Ascending aorta (tissue), 2 donors: Measurements from ENCODE around the gene DNAJC18. TPM values are rescaled to one million over a fixed set of nuclear protein-coding genes. Genes with fewer than 3 reads are reported as not detected.
"Not testable (repeated sequence)": the region's sequence is repeated elsewhere in the genome, so short reads cannot be mapped to it uniquely, and the experiment has no call there.

Experiments
- DNase-seq, 2 donors: peaks; one replicate each; pipeline ENCODE4 v3.0.0-alpha.2; 2019; ENCODE audit warnings: low spot score in 2 of 2
- H3K27ac ChIP-seq, 2 donors: fragments of 200-600 bp; sonication (generic); one replicate each; pipeline ENCODE4 v1.5.1; 2016 to 2017; ENCODE audit warnings: mild to moderate bottlenecking in 1 of 2
- H3K27me3 ChIP-seq: fragments of 200-600 bp; sonication (generic); one replicate; pipeline ENCODE4 v1.5.1; 2017
- H3K36me3 ChIP-seq, 2 donors: fragments of 200-600 bp; sonication (generic); one replicate each; pipeline ENCODE4 v1.5.1; 2016
- H3K4me1 ChIP-seq, 2 donors: fragments of 200-600 bp; sonication (generic); one replicate each; pipeline ENCODE4 v1.5.1; 2016 to 2017; ENCODE audit warnings: mild to moderate bottlenecking in 1 of 2
- H3K4me3 ChIP-seq, 2 donors: fragments of 200-600 bp; sonication (generic); one replicate each; pipeline ENCODE4 v1.5.1; 2016 to 2017; ENCODE audit warnings: mild to moderate bottlenecking in 1 of 2
- H3K9me3 ChIP-seq, 2 donors: fragments of 200-600 bp; sonication (generic); one replicate each; pipeline ENCODE4 v1.5.1; 2016
- CTCF ChIP-seq, 3 experiments: fragments of 200-600 bp in 2 of 3; fragments of 450-650 bp in 1 of 3; sonication (generic) in 2 of 3; IDR thresholded peaks; one replicate each; pipeline ENCODE4 v1.5.1; 2016 to 2019; ENCODE audit warnings: antibody characterized with exemption in 3 of 3, mild to moderate bottlenecking in 1 of 3, moderate library complexity in 1 of 3
- intact Hi-C: fragments of 100-400 bp; cut with DNase I; formaldehyde crosslinking; loops from one replicate; pipeline ENCODE4 v1.15.1; 2023
- total RNA-seq: library from RNA; depleted of rRNA; stranded (reverse); fragments of >200 nt; gene quantifications from one replicate; pipeline ENCODE4 v1.1.0, GENCODE V29; 2016

The DNAJC18 gene
- total RNA-seq: 8.4 TPM

GRCh38 chr5:139439013-139439903 is at the start of gene DNAJC18:
Gene DNAJC18, minus strand, starts transcription at chr5:139439525. Its CDS starts 80 bp downstream, at chr5:139439445.
- H3K9me3 ChIP-seq: no peaks in the 10 kb centered on the region
- peaks cover 5 to 9% of the 10 kb centered on the region in 2 donors for H3K4me1 ChIP-seq
- peaks cover 0 to 6% of the 10 kb centered on the region in 2 donors for H3K36me3 ChIP-seq
- peak; percentile 83 to 98 for DNase-seq
- no peaks in the 10 kb centered on the region for H3K27me3 ChIP-seq
- H3K4me3 ChIP-seq: peak within 1 kb of the TSS; percentile 69 to 74
- peak within 1 kb of the TSS; percentile 90 to 94 for H3K27ac ChIP-seq
- intact Hi-C loops: loop anchor here (1.0 to 5.0 kb wide), 4 partner anchors 34 to 123 kb away; partner anchors contain the start of genes SPATA24, STING1 and UBE2D2
- TF ChIP-seq CTCF (IDR thresholded peaks at IDR 0.05): no peak

DNA sequence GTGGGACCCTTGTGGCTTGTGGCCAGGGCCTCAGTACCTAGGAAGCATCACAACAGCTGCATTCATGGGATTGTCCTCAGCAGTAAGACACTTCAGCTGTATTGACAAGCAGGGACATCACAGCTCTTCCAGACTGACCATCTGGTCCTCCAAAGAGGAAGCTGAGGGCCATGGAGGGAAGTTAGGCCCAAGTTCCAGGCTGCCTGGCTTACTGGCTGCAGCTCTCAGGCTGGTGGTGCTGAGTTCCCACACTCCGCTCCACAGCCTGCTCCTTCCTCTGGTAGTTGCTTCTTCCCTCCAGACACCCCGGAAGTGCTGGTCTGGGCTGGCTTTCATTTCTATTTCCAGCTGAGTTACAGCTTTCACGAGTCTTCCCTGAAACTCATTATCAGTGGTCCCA is 48.9 kb upstream of the DNAJC18 start:
- Histone ChIP-seq H3K4me3 (no peak overlapping the region), H3K36me3 (no peaks in the 10 kb centered on the region), H3K27ac (peak overlapping the region in 1 of 2 donors; percentile 34), H3K9me3 (no peaks in the 10 kb centered on the region), H3K4me1 (peaks cover 4 to 6% of the 10 kb centered on the region in 2 donors), H3K27me3 (no peaks in the 10 kb centered on the region)
- no peak for TF ChIP-seq CTCF (IDR thresholded peaks at IDR 0.05)
- intact Hi-C loops: no loop called here
- DNase-seq: no peak

DNA sequence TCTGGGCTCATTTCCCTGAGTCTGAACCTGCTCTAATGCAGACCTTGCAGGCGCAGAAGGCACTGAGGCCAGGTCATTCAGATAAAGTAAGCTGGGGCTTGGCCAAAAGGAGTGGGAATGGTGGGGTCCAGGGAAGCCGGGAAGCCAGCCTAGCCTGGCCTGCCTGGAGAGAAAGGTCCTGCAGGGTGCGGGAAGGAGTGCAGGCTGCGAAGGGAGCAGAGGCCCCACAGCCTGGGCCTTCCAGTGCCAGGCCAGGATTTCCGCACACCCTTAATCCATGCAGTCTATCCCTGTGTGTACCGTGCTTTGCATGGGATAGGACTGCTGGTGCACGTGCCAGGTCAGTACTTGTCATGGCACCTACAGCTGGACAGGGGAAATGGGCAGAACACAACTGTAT is 46.9 kb upstream of the DNAJC18 start:
- no peaks in the 10 kb centered on the region for H3K9me3 ChIP-seq
- H3K27me3 ChIP-seq: no peaks in the 10 kb centered on the region
- no peak for DNase-seq
- intact Hi-C loops: no loop called here
- no peak for TF ChIP-seq CTCF (IDR thresholded peaks at IDR 0.05)
- no peak overlapping the region for H3K27ac ChIP-seq
- H3K4me1 ChIP-seq: peaks cover 4 to 7% of the 10 kb centered on the region in 2 donors
- H3K4me3 ChIP-seq: no peak overlapping the region
- H3K36me3 ChIP-seq: no peaks in the 10 kb centered on the region

GRCh38 chr5:139482890-139483208 is 43.5 kb upstream of the DNAJC18 start:
- Histone ChIP-seq H3K4me1 (peaks cover 4 to 27% of the 10 kb centered on the region in 2 donors), H3K4me3 (peak overlapping the region; percentile 64 to 74), H3K27ac (peak overlapping the region; percentile 96 to 98), H3K36me3 (peaks cover 11 to 24% of the 10 kb centered on the region in 2 donors)
- intact Hi-C loops: loop anchor here (1.0 to 5.0 kb wide), 4 partner anchors 30 to 191 kb away; partner anchors contain the start of genes DNAJC18 and MATR3
- not testable (repeated sequence) for H3K27me3 ChIP-seq, DNase-seq, H3K9me3 ChIP-seq

DNA sequence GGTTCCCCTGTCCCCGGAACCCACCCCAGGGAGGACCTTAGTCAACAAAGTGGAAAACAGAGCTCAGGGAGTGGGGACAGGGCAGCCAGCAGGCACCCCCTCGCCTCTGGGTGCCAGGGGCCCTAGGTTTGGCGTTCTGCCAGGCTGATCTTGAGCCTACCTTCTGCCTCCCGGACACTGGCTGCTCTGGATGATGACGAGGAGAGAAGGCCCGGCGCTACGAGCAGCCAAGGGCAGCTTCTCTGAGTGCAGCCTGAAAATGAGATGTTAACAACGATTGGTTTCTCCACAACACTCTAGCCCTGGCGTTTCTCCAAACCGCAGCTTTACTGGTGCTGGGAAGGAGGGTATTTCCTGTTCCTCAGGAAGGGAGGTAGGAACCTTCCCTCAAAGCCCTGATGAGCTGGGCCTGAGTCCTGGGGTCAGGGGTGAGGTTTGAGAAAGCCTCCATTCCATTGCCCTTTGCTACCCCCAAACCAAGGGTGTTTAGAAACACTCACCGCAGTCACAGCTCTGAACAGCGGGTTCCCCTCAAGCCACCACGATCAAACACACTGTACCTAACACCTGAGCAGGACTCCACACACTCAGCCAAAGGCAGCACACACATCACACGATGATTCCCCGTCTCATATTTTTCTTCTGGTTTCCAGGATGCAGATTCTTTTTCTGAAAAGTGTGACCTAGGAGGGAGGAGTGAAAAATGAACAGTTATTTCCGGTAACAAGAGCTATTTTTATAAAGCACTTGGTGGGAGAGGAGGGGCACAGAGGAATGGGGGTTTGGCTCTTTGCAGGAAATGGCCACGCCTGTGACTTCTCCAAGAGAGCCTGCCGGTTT is 42.9 kb upstream of the DNAJC18 start, which contains the start of gene STING1:
Gene STING1 (minus strand): TSS at position 709 of the 840 bp plus-strand sequence. CDS start 1,054 bp downstream, outside the sequence.
- no peaks in the 10 kb centered on the region for H3K27me3 ChIP-seq
- H3K4me3 ChIP-seq: peak within 1 kb of the TSS; percentile 64 to 74
- no peaks in the 10 kb centered on the region for H3K9me3 ChIP-seq
- intact Hi-C loops: loop anchor here (1.0 to 5.0 kb wide), 4 partner anchors 31 to 190 kb away; partner anchors contain the start of genes DNAJC18 and MATR3
- no peak for TF ChIP-seq CTCF (IDR thresholded peaks at IDR 0.05)
- H3K4me1 ChIP-seq: peaks cover 4 to 27% of the 10 kb centered on the region in 2 donors
- peaks cover 17 to 30% of the 10 kb centered on the region in 2 donors for H3K36me3 ChIP-seq
- H3K27ac ChIP-seq: peak within 1 kb of the TSS; percentile 96 to 98
- DNase-seq: peak; percentile 53 to 93
